ENCODE results near the gene FCRL2.

GRCh38 chr1:157781048-157781447 lies 4.1 kb upstream of the FCRL2 start:
- TF ChIP-seq CTCF (IDR thresholded peaks at IDR 0.05) (no peak), POLR2A (IDR thresholded peaks at IDR 0.05) (no peak), EP300 (IDR thresholded peaks at IDR 0.05) (no peak)
